H1 (cell line): ENCODE data around the gene PLAAT1. TPM values are rescaled to one million over a fixed set of nuclear protein-coding genes. Genes with fewer than 3 reads are reported as not detected.

Source experiments
- FOSL1 ChIP-seq: IDR thresholded peaks from 2 replicates; pipeline ENCODE4 v1.6.1; 2011; ENCODE audit warnings: mild to moderate bottlenecking, low read depth, low read length, moderate library complexity; ENCODE audit not compliant: insufficient read depth
- NANOG ChIP-seq: IDR thresholded peaks from 2 replicates; pipeline ENCODE4 v1.6.1; 2011; ENCODE audit warnings: low read length, low read depth, mild to moderate bottlenecking, inconsistent platforms; ENCODE audit not compliant: insufficient read depth, poor library complexity, severe bottlenecking
- POLR2A ChIP-seq, 2 experiments: IDR thresholded peaks; 1 replicate in 1 of 2; 2 replicates in 1 of 2; pipeline ENCODE4 v1.6.1; 2011; ENCODE audit warnings: low read depth in 2 of 2, low read length in 2 of 2, mild to moderate bottlenecking in 2 of 2; ENCODE audit errors: control extremely low read depth in 1 of 2
- POU5F1 ChIP-seq: IDR thresholded peaks from 2 replicates; pipeline ENCODE4 v1.6.1; 2011; ENCODE audit warnings: low read depth, mild to moderate bottlenecking, low read length, moderate library complexity
- RNF2 ChIP-seq: fragments of 200-900, 300-1000 bp; sonication (generic); IDR thresholded peaks from 2 replicates; pipeline ENCODE4 v1.7.1; 2016; ENCODE audit warnings: borderline replicate concordance, low read depth, mild to moderate bottlenecking, antibody characterized with exemption, low read length; ENCODE audit not compliant: poor library complexity, severe bottlenecking; ENCODE audit errors: missing control alignments
- SAP30 ChIP-seq: fragments of 300-600 bp; sonication (generic); IDR thresholded peaks from 2 replicates; pipeline ENCODE4 v1.7.1; 2012; ENCODE audit warnings: low read length, moderate library complexity, mild to moderate bottlenecking, inconsistent platforms; ENCODE audit not compliant: insufficient read depth, insufficient replicate concordance
- SIRT6 ChIP-seq: IDR thresholded peaks from one replicate; pipeline ENCODE4 v1.7.1; 2012; ENCODE audit warnings: low read length, inconsistent platforms
- SP2 ChIP-seq: IDR thresholded peaks from 2 replicates; pipeline ENCODE4 v1.6.1; 2012; ENCODE audit warnings: mild to moderate bottlenecking, low read length, inconsistent platforms
- TBP ChIP-seq: IDR thresholded peaks from 2 replicates; pipeline ENCODE4 v1.6.1; 2011; ENCODE audit warnings: low read depth, low read length, improper control_type of control experiment
- YY1 ChIP-seq: IDR thresholded peaks from 2 replicates; pipeline ENCODE4 v1.6.1; 2011; ENCODE audit warnings: low read depth, mild to moderate bottlenecking, low read length
- polyA plus RNA-seq, 7 experiments: library from polyadenylated mRNA; depleted of rRNA in 3 of 7; stranded (reverse) in 5 of 7; unstranded in 2 of 7; fragments of >200 nt in 5 of 7; fragments of 200-250 nt in 2 of 7; gene quantifications; 1 replicate in 5 of 7; 2 replicates in 1 of 7; 4 replicates in 1 of 7; pipeline versions ENCODE4 v1.2.1 to v1.2.3, GENCODE V29; 2011 to 2013; ENCODE audit warnings: missing spikeins in 2 of 7, mixed read lengths in 2 of 7
- total RNA-seq: library from RNA; stranded (reverse); fragmentation: NEBNext Ultra II Directional; extraction: Animal tissue kit (Norgen Biotek cat#: 25700); gene quantifications from 2 replicates; pipeline ENCODE4 v1.2.1, GENCODE V29; 2021

PLAAT1 gene
- total and polyA plus RNA-seq, 2 of the 8 experiments (the other 6 are each of a cell fraction or from before 2014, with no cell fraction given), result 4.5 to 6.0 TPM

GRCh38 chr3:193225302-193226125 lies 15.5 kb upstream of the PLAAT1 start (continued):
- no peak for TF ChIP-seq SP2
- no peak for TF ChIP-seq FOSL1
- no peak for TF ChIP-seq RNF2
- no peak for TF ChIP-seq POU5F1
- no peak for TF ChIP-seq SAP30
- no peak for TF ChIP-seq NANOG
- TF ChIP-seq SIRT6, result no peak
- no peak for TF ChIP-seq YY1
- TF ChIP-seq TBP, result no peak
- TF ChIP-seq POLR2A (IDR thresholded peaks at IDR 0.05; ENCODE audit: control extremely low read depth in 1 of 2, low read depth in 2 of 2, low read length in 2 of 2), result no peak
